NCI-H82 treated with DMSO at 0.1 percent for 48 hours (cell line): ENCODE results near the gene PAK1.
"Not testable (repeated sequence)": the region's sequence is repeated elsewhere in the genome, so short reads cannot be mapped to it uniquely, and the experiment has no call there.

Source experiments
- DNase-seq: peaks from one replicate; lab custom pipeline; 2025; ENCODE audit not compliant: unreplicated experiment; lab: John Stamatoyannopoulos, UW

The PAK1 gene

GRCh38 chr11:77473801-77474683, at the start of gene PAK1:
PAK1 (minus strand) TSS chr11:77474094; CDS start chr11:77392520, 81,574 bp downstream.
- DNase-seq = peak; percentile 61

DNA sequence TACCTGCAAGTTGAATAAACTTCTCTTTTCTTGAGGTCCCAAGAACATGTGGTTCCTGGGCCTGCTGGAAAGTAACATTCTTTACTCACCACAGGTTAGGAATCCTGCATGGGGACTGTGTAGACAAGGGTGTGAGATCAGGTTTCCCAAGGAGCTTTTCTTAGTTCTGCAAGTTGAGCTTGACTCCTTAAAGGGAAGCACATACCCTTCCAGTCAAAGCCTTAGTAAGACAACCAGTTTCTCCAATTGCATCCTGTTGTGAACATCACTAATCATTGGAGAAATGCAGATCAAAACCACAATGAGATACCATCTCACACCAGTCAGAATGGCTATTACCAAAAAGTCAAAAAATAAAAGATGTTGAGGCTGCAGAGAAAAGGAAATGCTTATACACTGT, 48.3 kb upstream of the PAK1 start:
- no peak for DNase-seq

GRCh38 chr11:77519847-77520246, 46.0 kb upstream of the PAK1 start:
- DNase-seq = no peak

GRCh38 chr11:77518471-77518870, 44.6 kb upstream of the PAK1 start:
- DNase-seq = no peak

DNA sequence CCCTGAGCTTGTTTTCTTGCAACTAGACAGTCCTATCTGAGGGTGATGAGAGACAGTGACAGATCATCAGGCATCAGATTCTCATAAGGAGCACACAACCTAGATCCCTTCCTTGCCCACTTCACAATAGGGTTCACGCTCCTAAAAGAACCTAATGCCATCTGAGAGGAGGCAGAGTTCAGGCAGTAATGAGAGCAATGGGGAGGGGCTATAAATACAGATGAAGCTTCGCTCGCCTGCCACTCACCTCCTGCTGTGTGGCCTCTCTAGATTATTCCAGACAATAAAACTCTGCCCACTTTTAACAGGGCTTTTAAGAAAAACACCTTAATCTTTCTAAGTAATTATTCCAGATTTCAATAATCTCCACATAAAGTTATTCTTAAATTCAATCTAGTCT, 43.9 kb upstream of the PAK1 start:
- DNase-seq = no peak

DNA sequence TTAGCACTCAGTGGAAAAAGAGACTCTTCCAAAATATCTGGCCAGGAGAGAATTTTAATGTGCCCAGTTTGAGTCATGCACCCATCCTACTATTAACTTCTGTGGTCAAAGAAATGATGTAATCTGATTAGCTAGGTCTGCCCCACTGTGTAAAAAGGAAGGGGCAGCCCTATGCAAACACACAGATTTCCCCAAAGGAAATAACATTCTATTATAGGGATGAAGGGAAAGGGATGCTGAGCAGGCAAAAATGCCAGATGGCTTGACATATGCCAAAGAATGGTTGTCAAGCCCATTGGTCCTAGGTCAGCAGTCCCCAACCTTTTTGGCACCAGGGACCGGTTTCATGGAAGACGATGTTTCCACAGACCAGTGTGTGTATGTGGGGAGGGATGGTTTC, 43.3 kb upstream of the PAK1 start:
- DNase-seq = no peak

DNA sequence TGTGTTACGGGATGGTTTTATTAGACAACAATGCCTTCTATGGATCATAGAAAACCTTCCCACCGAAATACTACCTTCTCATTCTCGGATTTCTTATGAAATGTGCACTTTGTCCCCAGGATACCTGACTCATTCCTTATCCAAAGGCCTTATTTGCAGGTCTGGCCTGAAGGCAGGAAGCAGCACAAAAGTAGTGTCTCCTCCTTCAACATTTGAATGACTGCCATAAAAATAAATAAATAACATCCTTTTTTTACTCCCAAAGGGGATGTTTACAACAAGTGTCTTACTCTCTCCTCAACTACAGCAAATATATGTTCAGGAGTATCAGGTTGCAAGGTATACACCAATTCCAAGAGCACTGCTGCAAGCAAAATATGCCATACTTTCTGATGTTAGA, 41.6 kb upstream of the PAK1 start:
- DNase-seq = no peak

DNA sequence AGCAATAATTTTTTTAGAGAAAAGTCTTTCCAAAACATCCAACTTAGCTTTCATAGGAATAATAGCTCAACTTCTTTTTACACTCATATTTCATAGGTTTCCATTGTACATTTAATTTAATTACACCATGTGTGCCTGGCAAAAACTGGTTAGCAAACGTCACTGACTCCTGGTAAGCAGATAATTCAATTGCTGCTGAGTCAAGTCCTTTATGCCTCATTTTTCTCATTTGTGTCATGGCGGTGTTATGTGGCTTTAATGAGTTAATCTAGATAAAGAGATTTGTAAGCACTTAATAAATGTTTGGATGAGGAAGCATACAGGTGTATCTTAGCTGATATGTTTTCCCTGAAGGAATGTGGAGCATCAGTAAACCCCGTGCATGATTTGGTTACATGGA, 41.2 kb upstream of the PAK1 start:
- DNase-seq = no peak

- DNase-seq = no peak
Observed at GRCh38 chr11:77512092-77512491, 38.2 kb upstream of the PAK1 start.

DNA sequence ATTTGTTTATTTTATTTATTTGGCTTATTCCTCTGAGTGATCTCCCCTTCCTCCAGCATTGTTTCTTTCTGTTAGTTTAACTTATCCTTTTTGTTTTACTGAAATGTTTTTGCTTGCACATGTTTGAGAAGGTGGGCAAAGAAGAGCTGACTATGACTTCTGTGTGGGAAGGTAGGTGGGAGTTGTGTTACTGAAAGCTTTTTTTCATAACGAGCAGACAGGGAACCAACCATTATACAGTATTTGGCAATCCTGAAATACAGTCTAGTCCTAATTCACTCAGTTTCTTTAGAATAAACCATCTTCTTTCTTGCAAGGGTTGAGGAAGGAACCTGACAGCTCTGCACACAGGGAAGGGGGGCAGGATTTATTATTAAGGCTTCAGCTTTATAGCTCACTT, 37.0 kb upstream of the PAK1 start:
- DNase-seq = no peak

GRCh38 chr11:77510095-77510494, 36.2 kb upstream of the PAK1 start:
- no peak for DNase-seq

GRCh38 chr11:77508019-77508418, 34.1 kb upstream of the PAK1 start:
- no peak for DNase-seq

GRCh38 chr11:77506857-77507256, 33.0 kb upstream of the PAK1 start:
- DNase-seq = no peak

DNA sequence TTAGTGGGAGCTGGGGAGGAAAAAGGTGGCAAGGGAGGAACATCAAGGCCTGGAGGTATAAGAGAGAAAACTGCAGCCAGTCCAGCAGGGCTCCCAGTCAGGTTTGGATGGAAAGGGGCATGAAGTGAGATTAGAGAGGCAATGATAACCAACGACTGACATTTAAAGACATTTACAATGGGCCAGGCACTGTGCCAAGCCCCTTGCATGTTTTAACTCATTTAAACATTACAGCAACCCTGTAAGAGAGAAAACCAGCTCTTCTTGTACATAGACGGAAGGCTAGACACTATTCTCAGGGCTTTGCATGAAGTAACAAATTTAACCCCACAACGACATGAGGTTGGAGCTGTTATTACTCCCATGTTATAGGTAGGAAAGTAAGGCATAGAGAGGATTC, 32.1 kb upstream of the PAK1 start:
- no peak for DNase-seq

- no peak for DNase-seq
Observed at GRCh38 chr11:77503006-77503405, 29.1 kb upstream of the PAK1 start.

- DNase-seq = no peak
Observed at GRCh38 chr11:77502346-77502905, 28.5 kb upstream of the PAK1 start.

DNA sequence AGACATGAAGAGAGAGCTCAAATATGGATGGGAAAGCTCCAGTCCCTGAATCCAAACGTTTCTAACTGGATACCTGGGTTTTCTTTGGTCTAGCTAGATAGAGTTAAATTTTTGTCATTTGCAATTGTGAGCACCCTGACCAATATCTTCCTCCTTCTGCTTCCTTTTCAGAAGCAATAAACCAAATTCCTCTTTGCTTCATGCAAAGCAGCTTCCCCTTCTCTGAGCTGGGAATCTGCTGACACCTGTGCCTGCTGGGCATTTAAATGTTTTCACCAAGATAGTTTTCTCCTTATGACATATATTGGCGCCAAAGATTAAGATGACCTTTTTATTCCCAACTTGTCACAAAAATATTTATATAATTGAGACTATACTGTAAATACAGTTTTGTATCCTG, 27.9 kb upstream of the PAK1 start:
- no peak for DNase-seq

GRCh38 chr11:77497368-77497767, 23.5 kb upstream of the PAK1 start:
- no peak for DNase-seq

- DNase-seq = no peak
Observed at GRCh38 chr11:77495526-77495925, 21.6 kb upstream of the PAK1 start.

DNA sequence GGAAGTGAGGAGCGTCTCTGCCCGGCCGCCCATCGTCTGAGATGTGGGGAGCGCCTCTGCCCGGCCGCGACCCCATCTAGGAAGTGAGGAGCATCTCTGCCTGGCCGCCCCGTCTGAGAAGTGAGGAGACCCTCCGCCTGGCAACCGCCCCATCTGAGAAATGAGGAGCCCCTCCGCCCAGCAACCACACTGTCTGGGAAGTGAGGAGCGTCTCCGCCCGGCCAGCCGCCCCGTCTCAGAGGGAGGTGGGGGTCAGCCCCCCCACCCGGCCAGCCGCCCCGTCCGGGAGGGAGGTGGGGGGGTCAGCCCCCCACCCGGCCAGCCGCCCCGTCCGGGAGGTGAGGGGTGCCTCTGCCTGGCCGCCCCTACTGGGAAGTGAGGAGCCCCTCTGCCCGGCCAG, 16.1 kb upstream of the PAK1 start:
- not testable (repeated sequence) for DNase-seq

DNA sequence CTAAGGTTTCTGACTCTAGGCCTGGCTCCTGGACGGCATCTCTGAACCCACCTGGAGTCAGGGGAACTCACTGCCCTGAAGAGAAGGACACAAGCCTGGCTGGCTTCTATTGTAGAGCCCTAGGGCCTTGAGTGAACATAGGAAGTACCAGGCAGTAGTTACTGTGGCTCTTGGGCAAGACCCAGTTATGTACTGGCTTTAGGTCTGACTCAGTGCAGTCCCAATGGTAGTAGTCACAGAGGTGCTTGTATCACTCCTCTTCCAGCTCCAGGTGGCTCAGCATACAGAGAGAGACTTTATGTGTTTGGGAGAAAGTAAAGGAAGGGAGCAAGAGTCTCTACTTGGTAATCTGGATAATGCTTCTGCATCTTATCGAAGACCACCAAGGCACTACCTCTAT, 13.9 kb upstream of the PAK1 start:
- no peak for DNase-seq

DNA sequence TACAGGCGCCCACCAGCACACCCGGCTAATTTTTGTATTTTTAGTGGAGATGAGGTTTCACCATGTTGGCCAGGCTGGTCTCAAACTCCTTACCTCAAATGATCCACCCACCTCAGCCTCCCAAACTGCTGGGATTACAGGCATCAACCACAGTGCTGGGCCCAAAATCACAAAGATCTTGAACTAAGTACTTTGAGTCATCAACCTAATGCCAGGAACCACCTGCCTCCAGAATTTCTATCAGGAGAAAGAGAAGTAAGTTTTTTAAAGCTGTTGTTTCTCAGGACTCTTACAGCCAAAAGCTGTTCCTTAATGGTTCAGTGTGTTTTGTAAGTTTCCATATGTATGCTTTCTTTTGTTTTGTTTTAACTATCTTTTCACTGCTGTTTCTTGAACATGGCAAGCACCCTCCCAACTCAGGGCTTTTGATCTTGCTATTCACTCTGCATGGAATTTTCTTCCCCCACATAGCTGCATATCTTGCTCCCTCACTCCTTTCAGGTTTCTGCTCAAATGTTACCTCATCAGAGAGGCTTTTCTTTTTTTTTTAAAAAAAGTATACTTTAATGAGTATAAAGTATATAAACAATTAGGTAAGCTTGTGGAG, 6.0 kb upstream of the PAK1 start:
- no peak for DNase-seq
